NCI-H345 treated with DMSO at 0.1 percent for 48 hours (cell line): ENCODE measurements around the gene TEKT2.

ENCODE experiments used
- DNase-seq: peaks from one replicate; lab custom pipeline; 2025; ENCODE audit not compliant: unreplicated experiment; lab: John Stamatoyannopoulos, UW

The TEKT2 gene

DNA sequence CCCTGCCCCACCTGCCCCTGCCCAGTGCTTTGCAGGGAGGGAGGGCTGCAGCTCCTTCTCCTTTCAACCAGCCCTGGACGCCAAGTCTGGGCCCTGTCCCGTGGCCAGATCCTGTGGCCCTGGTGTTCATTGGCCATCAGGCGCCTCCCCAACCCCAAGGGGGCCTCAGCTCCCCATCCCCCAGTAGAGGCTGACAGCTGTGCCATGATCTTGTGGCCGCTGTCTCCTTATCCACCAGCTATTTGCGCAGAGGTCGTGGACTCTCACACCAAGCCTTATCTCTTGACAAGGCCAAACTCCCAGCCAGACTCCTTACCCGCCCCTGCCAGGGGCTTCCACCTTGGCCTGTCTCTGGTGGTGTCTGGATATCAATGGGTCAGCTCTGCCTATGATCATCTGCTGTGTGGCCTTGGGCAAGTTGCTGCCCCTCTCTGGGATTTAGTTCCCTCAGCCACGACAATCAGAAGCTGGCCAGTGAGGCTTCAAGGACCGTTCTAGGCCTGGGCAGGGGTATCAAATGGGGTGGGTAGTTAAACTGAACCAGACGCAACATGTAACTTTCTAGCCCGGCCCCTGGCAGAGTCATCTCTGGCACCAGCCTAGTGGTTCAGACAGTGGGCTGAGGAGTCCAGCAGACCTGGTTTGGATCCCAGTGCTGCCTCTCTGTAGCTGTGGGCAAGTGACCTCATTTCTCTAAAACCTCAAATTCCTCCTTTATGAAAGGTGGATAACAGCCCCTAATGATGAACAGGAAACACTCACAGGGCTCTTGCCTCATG lies 44.4 kb downstream of the TEKT2 start:
- no peak for DNase-seq

DNA sequence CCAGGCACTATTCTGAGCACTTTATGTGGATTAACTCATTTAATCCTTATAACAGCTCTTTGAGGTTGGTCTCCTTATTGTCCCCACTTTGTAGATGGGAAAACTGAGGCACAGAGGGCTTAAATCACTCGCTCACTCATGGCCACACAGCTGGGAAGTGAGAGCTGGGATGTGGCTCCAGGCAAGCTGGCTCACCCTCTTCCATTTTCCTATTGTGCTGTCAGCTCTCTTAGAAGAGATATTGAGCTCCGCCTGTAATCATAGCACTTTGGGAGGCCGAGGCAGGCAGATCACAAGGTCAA lies 45.0 kb downstream of the TEKT2 start:
- DNase-seq, result no peak

DNA sequence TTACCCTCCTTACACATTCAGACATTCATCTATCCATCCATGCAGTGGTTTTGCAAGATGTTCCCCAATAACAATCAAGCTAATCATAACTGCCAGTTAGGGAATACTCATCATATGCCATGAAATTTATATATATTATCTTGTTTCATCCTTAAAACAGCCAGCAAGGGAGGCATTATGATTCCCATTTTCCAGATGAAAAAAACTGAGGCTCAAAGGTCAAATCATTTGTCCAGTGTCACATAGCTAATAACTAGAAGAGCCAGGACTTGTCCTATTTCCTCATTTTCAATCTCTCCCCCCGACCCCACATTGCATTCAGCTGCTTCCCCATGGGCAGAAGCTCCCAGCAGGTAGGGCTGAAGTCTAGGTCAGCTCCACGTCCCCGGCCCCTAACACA lies 48.1 kb downstream of the TEKT2 start:
- DNase-seq, result no peak

DNA sequence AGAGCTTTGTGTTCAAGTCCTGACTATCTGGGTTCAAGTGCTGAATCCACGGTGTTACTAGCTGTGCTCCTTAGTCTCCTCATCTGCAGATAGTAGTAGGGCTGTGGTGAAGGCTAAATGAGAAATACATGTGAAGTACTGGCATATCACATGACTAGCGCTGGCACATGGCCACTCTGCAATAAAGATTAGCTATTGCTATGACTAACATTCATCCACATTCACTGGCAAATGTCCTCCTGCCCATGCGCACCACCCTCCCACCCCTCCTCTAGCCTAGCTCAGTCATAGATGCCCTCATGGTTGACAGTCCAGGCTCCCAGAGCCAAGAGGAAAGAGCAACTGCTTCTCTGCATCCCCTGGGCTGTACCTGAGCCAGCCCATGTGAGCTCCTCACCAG lies 49.6 kb downstream of the TEKT2 start:
- no peak for DNase-seq

DNA sequence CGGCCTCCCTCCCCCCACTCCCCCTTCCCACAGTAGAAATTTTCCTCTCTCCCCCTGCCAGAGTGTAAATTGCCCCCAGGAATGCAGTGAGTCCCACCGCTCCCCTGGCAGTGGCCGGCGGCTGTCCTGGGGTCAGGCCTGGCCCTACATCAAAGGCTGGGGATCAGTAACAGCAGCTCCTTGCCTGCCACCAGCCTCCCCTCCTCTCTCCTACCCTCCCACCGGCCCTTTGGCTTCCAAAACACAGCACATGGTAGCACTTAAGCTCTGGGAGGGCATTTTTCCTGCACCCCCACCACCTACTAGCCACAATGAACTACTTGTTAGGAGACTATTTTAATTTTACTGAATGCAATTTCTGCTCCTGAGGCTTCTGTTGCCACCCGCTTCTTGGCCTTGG lies 50.1 kb downstream of the TEKT2 start:
- DNase-seq, result no peak

DNA sequence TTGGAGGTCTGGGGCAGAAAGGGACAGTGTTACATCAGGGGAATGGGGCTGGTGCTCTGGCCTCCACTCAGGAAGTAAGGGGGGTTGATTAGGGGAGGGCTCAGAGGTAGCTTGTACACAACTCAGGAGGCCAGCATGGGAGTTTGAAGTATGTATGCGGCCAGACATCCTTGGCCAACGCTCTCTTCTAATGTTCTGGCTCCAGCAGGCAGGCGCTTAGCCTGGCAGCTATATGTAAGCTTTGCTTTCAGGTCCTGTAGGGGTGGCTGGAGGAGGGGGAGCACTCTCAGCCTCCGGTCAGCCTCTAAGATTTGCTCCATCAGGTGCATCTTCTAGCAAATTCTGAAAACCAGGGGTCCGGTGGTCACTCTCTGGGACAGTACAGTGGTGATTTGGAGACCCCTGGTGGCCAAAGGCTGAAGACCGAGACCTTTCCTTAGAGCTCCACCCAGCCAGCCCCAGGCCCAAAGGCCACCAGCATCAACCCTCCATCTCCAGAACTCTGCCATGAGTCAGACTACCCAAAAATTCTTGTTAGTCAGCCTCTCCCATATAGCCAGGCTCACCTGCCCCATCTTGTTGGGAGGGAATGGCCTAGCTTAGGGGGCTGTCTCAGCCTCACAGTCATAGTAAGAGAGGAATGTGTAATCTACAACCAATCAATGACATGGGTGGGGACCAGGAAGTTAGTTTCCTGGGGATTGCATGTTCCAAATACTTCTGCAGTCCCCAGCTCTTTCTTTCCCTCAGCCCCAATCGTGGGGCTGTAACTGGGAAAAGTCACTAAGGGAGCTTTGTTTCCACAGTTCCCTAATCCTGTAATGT lies 50.8 kb downstream of the TEKT2 start:
- DNase-seq, result no peak

DNA sequence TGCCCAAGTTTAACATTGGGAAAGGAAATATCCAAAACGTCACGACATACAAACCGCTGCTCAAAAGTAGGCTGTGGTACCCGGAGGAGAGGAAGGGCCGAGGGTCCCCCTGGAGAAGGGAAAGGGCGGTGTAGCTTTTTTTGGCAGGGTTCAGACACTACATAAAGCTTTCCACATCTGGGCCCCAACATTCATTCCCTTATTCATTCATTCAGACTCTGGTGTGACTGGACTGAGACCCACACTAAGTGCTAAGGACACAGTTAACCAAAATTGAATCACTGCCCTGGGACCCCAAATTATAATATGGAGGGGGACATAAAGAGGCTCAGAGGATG lies 51.4 kb downstream of the TEKT2 start:
- no peak for DNase-seq

DNA sequence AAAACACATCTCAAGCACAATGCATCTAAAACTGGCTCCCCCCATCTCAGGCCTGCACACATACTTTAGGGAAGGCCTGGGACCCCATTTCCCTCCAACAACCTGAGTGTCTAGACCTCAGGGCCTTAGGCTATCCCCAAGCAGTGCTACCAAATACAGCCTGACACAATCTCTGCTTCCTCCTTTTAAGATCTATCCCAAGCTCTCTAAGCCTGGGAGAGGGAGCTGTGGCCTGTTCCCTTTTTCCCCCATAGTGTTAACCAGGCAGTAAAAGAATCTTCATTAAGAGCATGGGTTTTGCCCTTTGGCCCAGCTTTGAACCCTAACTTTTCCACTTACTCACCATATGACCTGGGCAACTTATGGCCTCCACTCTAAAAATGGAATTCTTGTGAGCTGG lies 51.9 kb downstream of the TEKT2 start:
- DNase-seq, result no peak

DNA sequence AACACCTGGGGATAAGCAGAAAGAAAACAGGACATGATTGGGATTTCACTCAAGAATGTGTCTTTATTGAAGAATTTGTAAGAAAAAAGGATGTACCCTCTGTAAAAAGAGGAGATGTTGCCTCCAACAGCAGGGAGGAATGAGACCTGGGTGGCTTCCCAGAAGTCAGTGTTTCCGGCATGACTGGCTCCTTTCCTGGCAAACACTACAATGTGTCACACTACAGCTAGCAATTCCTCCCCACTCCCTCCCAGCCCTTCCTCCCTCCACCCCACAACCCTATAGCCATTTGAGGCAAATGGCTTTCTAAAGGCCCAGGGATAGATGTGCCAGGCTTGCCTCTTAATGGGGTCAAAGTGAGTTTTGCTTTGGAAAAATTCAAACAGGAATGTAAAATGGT lies 52.6 kb downstream of the TEKT2 start:
- no peak for DNase-seq

DNA sequence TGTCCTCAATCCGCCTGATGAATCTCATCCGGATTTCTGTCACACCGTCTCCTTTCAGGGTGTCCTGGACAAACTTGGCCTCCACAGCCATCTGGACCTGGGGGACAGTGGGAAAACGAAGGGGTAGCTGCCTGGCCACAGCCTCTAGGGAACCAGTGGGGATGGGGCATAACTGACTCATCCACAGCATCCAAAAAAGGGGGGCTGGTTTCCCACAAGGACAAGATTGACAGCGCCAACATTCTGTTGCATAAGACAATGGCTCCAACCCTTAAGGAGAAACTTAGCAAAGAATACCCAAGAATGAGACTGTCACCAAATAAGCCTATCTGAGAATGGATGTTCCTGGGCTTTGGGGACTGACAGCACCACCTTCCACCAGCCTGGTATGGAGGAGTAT lies 53.3 kb downstream of the TEKT2 start:
- DNase-seq, result no peak

DNA sequence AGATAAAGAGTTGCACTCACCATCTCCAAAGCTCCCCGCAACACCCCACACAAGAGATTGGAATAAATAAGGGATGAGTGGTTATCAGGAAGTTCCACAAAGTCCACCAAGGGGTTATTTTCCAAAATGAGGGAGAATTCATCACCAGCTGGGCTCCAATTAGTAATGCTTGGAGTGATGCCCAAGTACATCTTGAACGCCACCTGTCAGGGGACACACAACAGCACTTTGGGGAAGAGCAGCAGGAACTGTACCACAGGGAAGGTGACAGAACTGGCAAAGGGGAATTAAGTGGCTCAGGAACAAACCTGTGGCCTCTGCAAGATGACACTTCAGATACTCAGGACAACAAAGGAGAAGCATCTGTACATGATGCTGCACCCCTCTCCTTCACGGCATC lies 53.9 kb downstream of the TEKT2 start:
- peak; percentile 69 for DNase-seq
